Measurements from ENCODE around the gene NKX6-1. TPM values are rescaled to one million over a fixed set of nuclear protein-coding genes. Genes with fewer than 3 reads are reported as not detected.

Gene NKX6-1
- total RNA-seq, 4 donors from 2014 or later, result 0.47 TPM; not detected in 3

DNA sequence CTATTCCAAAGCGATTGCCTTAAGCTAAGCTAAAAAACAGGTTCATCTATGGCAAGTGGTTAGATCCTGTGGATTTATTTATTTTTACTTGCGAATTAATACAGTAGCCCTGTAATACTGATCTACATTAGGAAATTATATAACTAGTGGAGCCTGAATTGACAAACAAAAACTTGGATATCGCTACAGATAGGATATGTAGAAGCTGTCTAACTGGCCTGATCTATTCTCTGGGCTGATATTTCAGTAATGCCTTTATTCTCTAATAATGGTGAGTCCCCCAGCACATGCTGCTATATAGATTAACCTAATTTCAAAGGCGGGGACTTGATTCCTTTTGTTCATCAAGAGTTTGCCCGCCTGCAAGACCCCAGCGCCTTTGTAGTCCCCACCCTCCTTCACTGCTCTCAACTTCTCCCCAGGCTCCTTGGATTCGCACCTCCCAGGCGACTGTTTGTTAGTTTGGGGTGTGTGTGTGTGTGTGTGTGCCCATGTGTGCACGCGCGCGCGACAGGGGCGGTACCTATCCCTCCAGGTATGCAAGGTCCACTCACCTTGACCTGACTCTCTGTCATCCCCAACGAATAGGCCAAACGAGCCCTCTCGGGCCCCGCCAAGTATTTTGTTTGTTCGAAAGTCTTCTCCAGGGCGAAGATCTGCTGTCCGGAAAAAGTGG is 3.8 kb downstream of the NKX6-1 start:
- TF ChIP-seq CTCF (IDR thresholded peaks at IDR 0.05), result no peak
- ATAC-seq (ENCODE audit: low FRiP score), result no peak
- no peak for DNase-seq (ENCODE audit: low spot score)

DNA sequence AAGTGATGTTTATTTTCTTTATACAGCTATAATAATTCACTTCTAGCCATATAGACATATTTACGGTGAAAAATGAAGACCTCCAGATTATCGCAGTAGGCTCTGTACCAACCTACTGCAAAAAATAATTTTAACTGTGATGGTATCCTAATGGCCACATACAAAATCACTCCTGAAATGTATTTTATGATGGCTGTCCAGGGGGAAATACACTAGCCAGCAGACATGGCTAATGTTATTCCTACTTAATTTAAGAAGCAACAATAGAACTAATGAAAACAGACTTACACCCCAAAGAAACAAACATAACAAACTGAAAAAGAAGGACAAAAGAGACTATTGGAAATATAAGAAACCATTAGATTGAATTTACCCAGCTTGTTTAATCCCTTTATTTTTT is 4.6 kb downstream of the NKX6-1 start:
- DNase-seq (ENCODE audit: low spot score), result no peak
- TF ChIP-seq CTCF (IDR thresholded peaks at IDR 0.05), result no peak
- ATAC-seq (ENCODE audit: low FRiP score), result no peak

DNA sequence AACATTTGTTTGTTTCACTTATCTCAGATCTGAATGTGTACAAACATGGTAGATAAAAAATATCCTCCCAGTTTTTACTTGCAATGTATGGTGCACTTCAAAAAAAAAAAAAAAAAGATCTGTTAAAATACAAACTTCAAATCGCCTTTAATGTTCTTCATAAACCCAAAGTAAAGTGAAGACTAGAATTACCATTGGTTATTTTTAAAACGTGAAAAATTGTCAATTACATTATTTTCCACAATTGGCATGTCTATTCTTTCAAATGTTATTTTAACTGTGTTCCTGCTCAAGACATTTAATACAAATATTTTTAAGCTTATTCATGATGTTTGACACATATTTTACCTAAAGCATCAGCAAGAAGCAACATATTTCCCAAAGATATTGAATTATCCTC is 5.0 kb downstream of the NKX6-1 start:
- DNase-seq (ENCODE audit: low spot score) (no peak), ATAC-seq (ENCODE audit: low FRiP score) (no peak)
- TF ChIP-seq CTCF (IDR thresholded peaks at IDR 0.05), result no peak

DNA sequence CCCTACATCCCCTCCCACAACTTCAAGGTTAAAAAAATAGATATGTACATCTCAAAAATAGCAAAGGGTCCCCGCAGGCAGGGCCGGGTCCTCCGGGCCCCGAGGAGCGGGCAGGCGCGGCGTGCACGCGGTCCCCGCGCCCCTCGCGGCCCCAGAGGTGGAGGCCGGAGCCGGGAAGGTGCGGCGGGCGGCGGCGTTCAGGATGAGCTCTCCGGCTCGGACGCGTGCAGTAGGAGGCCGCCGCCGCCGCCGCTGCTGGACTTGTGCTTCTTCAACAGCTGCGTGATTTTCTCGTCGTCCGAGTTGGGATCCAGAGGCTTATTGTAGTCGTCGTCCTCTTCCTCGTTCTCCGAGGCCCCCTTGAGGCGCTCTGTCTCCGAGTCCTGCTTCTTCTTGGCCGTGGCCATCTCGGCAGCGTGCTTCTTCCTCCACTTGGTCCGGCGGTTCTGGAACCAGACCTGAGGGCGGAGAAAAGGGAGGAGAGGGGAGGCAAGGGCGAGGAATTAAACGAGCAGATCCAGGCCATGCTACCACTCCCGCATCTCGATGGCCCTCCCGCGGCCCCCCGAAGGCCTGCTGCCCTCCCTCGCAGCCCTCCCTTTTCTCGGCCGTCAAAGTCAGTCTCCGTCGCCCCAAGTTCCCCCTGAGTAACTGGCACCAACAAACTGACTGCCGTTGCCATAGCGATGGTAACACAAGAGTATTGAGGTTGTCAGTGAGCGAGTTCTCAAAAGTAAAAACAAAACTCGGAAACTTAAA is 5.8 kb downstream of the NKX6-1 start:
- ATAC-seq (ENCODE audit: low FRiP score), result no peak
- TF ChIP-seq CTCF (IDR thresholded peaks at IDR 0.05), result no peak
- no peak for DNase-seq (ENCODE audit: low spot score)

DNA sequence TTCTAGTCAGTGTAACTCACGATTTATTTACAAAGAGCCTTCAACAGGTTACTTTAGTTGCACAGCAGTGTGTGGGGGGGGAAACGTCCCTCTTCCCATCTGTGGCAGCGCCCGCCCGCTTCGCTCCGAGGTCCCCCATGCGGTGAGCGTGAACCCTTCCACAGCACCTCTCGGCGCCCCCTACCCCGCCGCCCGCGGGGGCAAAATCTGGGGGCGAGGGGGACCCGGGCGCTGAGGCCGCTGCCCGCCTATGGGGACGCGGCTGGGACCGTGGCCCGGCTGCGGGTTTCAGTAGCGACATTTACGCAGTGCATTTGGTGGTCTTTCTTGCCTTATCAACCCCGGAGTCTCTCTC is 6.4 kb downstream of the NKX6-1 start:
- no peak for TF ChIP-seq CTCF (IDR thresholded peaks at IDR 0.05)
- DNase-seq (ENCODE audit: low spot score) (no peak), ATAC-seq (ENCODE audit: low FRiP score) (no peak)

- DNase-seq (ENCODE audit: low spot score), result no peak
- TF ChIP-seq CTCF (IDR thresholded peaks at IDR 0.05), result no peak
- ATAC-seq (ENCODE audit: low FRiP score), result no peak
These were observed 6.8 kb downstream of the NKX6-1 start for GRCh38 chr4:84492290-84492689.

GRCh38 chr4:84491481-84491880 is 7.6 kb downstream of the NKX6-1 start:
- no peak for DNase-seq (ENCODE audit: low spot score)
- no peak for TF ChIP-seq CTCF (IDR thresholded peaks at IDR 0.05)
- ATAC-seq (ENCODE audit: low FRiP score), result no peak

All from omental fat pad (tissue), 4 donors.